ENCODE results near the gene SH3RF3.
A peak's percentile ranks its signal among the peaks of the same experiment; 100 is the strongest.

Gene SH3RF3

DNA sequence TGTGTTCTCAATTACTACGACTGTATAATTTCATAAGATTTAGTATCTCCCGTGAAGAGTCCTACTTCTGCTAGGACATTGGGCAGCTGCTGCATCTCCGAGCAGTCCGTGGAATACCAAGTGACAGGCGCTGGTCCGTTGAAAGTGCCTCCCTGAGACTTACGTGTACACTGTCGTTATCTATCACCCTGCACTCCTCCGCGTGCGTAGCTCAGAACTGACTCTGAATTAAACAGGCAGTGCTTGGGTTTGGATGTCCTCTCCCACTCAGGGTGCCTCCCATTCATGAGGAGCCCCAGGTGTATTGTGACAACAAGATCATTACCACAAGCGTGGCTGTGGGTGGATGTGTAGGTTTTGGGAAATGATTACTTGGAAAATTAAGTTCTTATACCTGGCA lies 148.4 kb downstream of the SH3RF3 start:
- DNase-seq (ENCODE audit: low read depth) = peak; percentile 39
- H3K4me3 ChIP-seq (replicated peaks; ENCODE audit: low read depth, low read length) = no peak overlapping the region
- TF ChIP-seq, protein P1, sequence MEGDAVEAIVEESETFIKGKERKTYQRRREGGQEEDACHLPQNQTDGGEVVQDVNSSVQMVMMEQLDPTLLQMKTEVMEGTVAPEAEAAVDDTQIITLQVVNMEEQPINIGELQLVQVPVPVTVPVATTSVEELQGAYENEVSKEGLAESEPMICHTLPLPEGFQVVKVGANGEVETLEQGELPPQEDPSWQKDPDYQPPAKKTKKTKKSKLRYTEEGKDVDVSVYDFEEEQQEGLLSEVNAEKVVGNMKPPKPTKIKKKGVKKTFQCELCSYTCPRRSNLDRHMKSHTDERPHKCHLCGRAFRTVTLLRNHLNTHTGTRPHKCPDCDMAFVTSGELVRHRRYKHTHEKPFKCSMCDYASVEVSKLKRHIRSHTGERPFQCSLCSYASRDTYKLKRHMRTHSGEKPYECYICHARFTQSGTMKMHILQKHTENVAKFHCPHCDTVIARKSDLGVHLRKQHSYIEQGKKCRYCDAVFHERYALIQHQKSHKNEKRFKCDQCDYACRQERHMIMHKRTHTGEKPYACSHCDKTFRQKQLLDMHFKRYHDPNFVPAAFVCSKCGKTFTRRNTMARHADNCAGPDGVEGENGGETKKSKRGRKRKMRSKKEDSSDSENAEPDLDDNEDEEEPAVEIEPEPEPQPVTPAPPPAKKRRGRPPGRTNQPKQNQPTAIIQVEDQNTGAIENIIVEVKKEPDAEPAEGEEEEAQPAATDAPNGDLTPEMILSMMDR (IDR thresholded peaks at IDR 0.05; ENCODE audit: low read length, missing control alignments) = no peak

DNA sequence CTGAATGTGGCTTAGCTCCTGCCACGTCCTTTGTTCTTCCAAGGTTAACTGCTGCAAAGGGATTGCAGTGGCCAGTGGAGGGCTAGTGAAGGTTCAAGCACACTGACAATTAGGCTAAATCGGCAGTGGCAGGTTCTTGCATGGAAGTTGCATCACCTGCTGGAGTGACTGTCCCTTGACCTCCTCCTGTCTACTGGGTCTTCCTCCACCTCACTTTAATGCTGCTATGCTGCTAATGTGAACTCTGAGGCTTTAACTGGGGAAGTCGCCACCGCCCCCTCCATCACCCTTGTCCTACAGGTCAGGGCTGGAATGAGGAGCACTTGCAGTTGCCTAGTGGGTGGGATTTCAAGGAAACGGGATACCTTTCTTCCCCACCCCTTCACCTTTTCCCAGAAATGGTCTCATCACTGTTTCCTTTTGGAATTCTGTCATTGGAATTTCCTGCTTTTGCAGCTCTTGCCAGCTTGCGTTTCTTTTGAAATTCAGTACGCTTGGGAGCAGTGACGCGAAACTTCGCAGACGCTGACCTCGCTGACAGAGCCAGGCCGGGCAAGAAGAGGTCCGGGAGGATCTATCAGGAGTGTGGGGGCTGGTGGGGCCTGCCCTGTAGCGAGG lies 150.3 kb downstream of the SH3RF3 start:
- DNase-seq (ENCODE audit: low read depth) = peak; percentile 85
- TF ChIP-seq, protein P1 (IDR thresholded peaks at IDR 0.05; ENCODE audit: low read length, missing control alignments) = no peak
- no peak overlapping the region for H3K4me3 ChIP-seq (replicated peaks; ENCODE audit: low read depth, low read length)

GRCh38 chr2:109280804-109281203 lies 151.8 kb downstream of the SH3RF3 start:
- no peak for DNase-seq (ENCODE audit: low read depth)
- TF ChIP-seq, protein P1 (IDR thresholded peaks at IDR 0.05; ENCODE audit: low read length, missing control alignments) = peak; percentile 2
- no peak overlapping the region for H3K4me3 ChIP-seq (replicated peaks; ENCODE audit: low read depth, low read length)

- TF ChIP-seq, protein P1 (IDR thresholded peaks at IDR 0.05; ENCODE audit: low read length, missing control alignments) = no peak
- no peak for DNase-seq (ENCODE audit: low read depth)
- no peak overlapping the region for H3K4me3 ChIP-seq (replicated peaks; ENCODE audit: low read depth, low read length)
Observed at GRCh38 chr2:109282360-109282759, 153.4 kb downstream of the SH3RF3 start.

GRCh38 chr2:109282865-109283264 lies 153.9 kb downstream of the SH3RF3 start:
- TF ChIP-seq, protein P1 (IDR thresholded peaks at IDR 0.05; ENCODE audit: low read length, missing control alignments) = no peak
- no peak for DNase-seq (ENCODE audit: low read depth)
- no peak overlapping the region for H3K4me3 ChIP-seq (replicated peaks; ENCODE audit: low read depth, low read length)

GRCh38 chr2:109284826-109285225 lies 155.8 kb downstream of the SH3RF3 start:
- peak; percentile 75 for DNase-seq (ENCODE audit: low read depth)
- TF ChIP-seq, protein P1 (IDR thresholded peaks at IDR 0.05; ENCODE audit: low read length, missing control alignments) = no peak
- H3K4me3 ChIP-seq (replicated peaks; ENCODE audit: low read depth, low read length) = no peak overlapping the region

DNA sequence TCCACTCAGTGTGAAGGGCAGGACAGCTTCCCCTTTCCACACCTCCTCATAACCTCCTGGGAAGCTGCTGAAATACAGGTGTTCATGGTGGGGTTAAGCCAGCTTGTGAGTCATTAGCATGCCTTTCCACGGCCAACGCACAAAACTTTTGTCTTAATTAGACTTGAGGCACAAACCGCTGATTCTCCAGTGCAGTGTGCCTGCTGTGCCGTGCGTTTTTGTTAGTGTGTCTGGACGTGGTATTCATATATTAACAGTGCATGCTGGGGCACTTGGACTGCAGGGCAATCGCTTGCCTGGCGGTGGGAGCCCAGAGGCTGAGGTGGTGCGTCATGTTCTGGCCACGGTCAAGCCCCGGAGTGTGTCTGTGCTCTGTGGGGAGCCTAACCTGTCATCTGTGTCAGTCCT lies 156.2 kb downstream of the SH3RF3 start:
- H3K4me3 ChIP-seq (replicated peaks; ENCODE audit: low read depth, low read length) = no peak overlapping the region
- TF ChIP-seq, protein P1 (IDR thresholded peaks at IDR 0.05; ENCODE audit: low read length, missing control alignments) = no peak
- DNase-seq (ENCODE audit: low read depth) = no peak
